ENCODE measurements around the gene GABARAP. TPM values are rescaled to one million over a fixed set of nuclear protein-coding genes. Genes with fewer than 3 reads are reported as not detected.

Gene GABARAP
- total RNA-seq (100 to 1,000 TPM; 268 to 280 TPM), polyA plus RNA-seq (100 to 1,000 TPM; 799 to 964 (median 817) TPM), total RNA-seq (1.1 to 9.8 (median 7.4) reads per million in 6 experiments)

GRCh38 chr17:7241783-7242716 is at the start of gene GABARAP:
Gene GABARAP, minus strand, starts transcription at chr17:7242449. Its CDS starts 119 bp downstream, at chr17:7242330.
- DNase-seq (peak; percentile 82 to 97 (median 90)), ATAC-seq (peak; percentile 16 to 29)
- peaks cover 0 to 49% (median 4%) of the 10 kb centered on the region in 3 donors for H3K36me3 Mint-ChIP-seq
- peak within 1 kb of the TSS; percentile 83 to 100 (median 97) for H3K4me3 Mint-ChIP-seq
- H3K27me3 Mint-ChIP-seq, result peaks cover 0 to 3% (median 0%) of the 10 kb centered on the region in 5 donors
- peaks cover 0 to 2% (median 0%) of the 10 kb centered on the region in 9 donors for H3K9me3 Mint-ChIP-seq
- H3K27ac Mint-ChIP-seq, result peak within 1 kb of the TSS; percentile 97 to 100 (median 99)
- POLR2A ChIA-PET, result interaction anchor here (0.6 to 18.2 kb wide), 22 partner anchors 7 to 926 kb away, joined by 3 to 371 read pairs (median 4); partner anchors contain the start of genes ACADVL, ACAP1, CTDNEP1 and DLG4
- peaks cover 31 to 59% (median 44%) of the 10 kb centered on the region in 4 donors for H3K4me1 Mint-ChIP-seq

GRCh38 chr17:7290685-7291084 is 48.4 kb upstream of the GABARAP start:
- H3K4me1 Mint-ChIP-seq, result peaks cover 9 to 16% (median 12%) of the 10 kb centered on the region in 4 donors
- POLR2A ChIA-PET, result no interaction called here
- no peak overlapping the region for H3K27ac Mint-ChIP-seq
- no peaks in the 10 kb centered on the region for H3K9me3 Mint-ChIP-seq
- no peaks in the 10 kb centered on the region for H3K36me3 Mint-ChIP-seq
- H3K27me3 Mint-ChIP-seq, result peaks cover 0 to 17% (median 3%) of the 10 kb centered on the region in 5 donors
- no peak for DNase-seq
- ATAC-seq, result no peak
- no peak overlapping the region for H3K4me3 Mint-ChIP-seq

GRCh38 chr17:7290166-7290565 is 47.9 kb upstream of the GABARAP start:
- H3K27me3 Mint-ChIP-seq, result peaks cover 0 to 15% (median 1%) of the 10 kb centered on the region in 5 donors
- H3K36me3 Mint-ChIP-seq, result no peaks in the 10 kb centered on the region
- H3K9me3 Mint-ChIP-seq, result no peaks in the 10 kb centered on the region
- H3K27ac Mint-ChIP-seq, result no peak overlapping the region
- no peak for ATAC-seq
- H3K4me1 Mint-ChIP-seq, result peaks cover 5 to 13% (median 9%) of the 10 kb centered on the region in 4 donors
- no peak overlapping the region for H3K4me3 Mint-ChIP-seq
- POLR2A ChIA-PET, result no interaction called here
- no peak for DNase-seq

- no peaks in the 10 kb centered on the region for H3K36me3 Mint-ChIP-seq
Measured at GRCh38 chr17:7289256-7290032, 47.2 kb upstream of the GABARAP start.

GRCh38 chr17:7285679-7286078 is 43.4 kb upstream of the GABARAP start:
- DNase-seq (no peak), ATAC-seq (no peak)
- Mint-ChIP-seq H3K27ac (no peak overlapping the region), H3K27me3 (peaks cover 1 to 19% (median 13%) of the 10 kb centered on the region in 5 donors), H3K4me1 (peaks cover 10 to 28% (median 20%) of the 10 kb centered on the region in 4 donors), H3K9me3 (no peaks in the 10 kb centered on the region), H3K36me3 (no peaks in the 10 kb centered on the region), H3K4me3 (no peak overlapping the region)
- POLR2A ChIA-PET, result interaction anchor here (1.2 to 1.3 kb wide), 2 partner anchors 11 to 12 kb away, joined by 7 to 8 read pairs; no protein-coding TSS in a partner anchor

More at GRCh38 chr17:7289256-7290032, 47.2 kb upstream of the GABARAP start:
- Mint-ChIP-seq H3K4me3 (no peak overlapping the region), H3K4me1 (peaks cover 0 to 8% (median 5%) of the 10 kb centered on the region in 4 donors), H3K27ac (no peak overlapping the region), H3K27me3 (peaks cover 0 to 14% (median 1%) of the 10 kb centered on the region in 5 donors), H3K9me3 (no peaks in the 10 kb centered on the region)
- POLR2A ChIA-PET, result no interaction called here
- no peak for ATAC-seq
- no peak for DNase-seq

- Mint-ChIP-seq H3K27ac (no peak overlapping the region), H3K4me3 (no peak overlapping the region), H3K27me3 (peaks cover 1 to 19% (median 13%) of the 10 kb centered on the region in 5 donors), H3K36me3 (no peaks in the 10 kb centered on the region), H3K9me3 (no peaks in the 10 kb centered on the region), H3K4me1 (peaks cover 16 to 36% (median 24%) of the 10 kb centered on the region in 4 donors)
- POLR2A ChIA-PET, result interaction anchor here (0.5 to 1.2 kb wide), 2 partner anchors 9 to 53 kb away, joined by 3 to 5 read pairs; no protein-coding TSS in a partner anchor
- no peak for ATAC-seq
- DNase-seq, result no peak
Measured at GRCh38 chr17:7284911-7285310, 42.7 kb upstream of the GABARAP start.

GRCh38 chr17:7283471-7284216 is 41.4 kb upstream of the GABARAP start:
- Mint-ChIP-seq H3K27ac (peak overlapping the region in 1 of 10 donors; percentile 10), H3K4me1 (peaks cover 16 to 38% (median 24%) of the 10 kb centered on the region in 4 donors), H3K4me3 (peak overlapping the region in 4 of 10 donors; percentile 42 to 58 (median 44)), H3K36me3 (no peaks in the 10 kb centered on the region), H3K9me3 (no peaks in the 10 kb centered on the region), H3K27me3 (peaks cover 1 to 19% (median 10%) of the 10 kb centered on the region in 5 donors)
- no peak for ATAC-seq
- POLR2A ChIA-PET, result interaction anchor here (0.9 to 1.7 kb wide), 5 partner anchors 10 to 54 kb away, joined by 3 to 9 read pairs (median 5); partner anchors contain the start of genes ACAP1 and NEURL4
- DNase-seq, result no peak

- DNase-seq (no peak), ATAC-seq (no peak)
- POLR2A ChIA-PET, result interaction anchor here (0.9 to 2.3 kb wide), 8 partner anchors 11 to 197 kb away, joined by 3 to 9 read pairs (median 5); partner anchors contain the start of genes ACAP1, NEURL4 and ZBTB4
- H3K4me3 Mint-ChIP-seq, result peak overlapping the region in 8 of 10 donors; percentile 15 to 85 (median 49)
- peaks cover 1 to 19% (median 10%) of the 10 kb centered on the region in 5 donors for H3K27me3 Mint-ChIP-seq
- H3K4me1 Mint-ChIP-seq, result peaks cover 16 to 38% (median 24%) of the 10 kb centered on the region in 4 donors
- peak overlapping the region in 1 of 10 donors; percentile 77 for H3K27ac Mint-ChIP-seq
- no peaks in the 10 kb centered on the region for H3K9me3 Mint-ChIP-seq
- no peaks in the 10 kb centered on the region for H3K36me3 Mint-ChIP-seq
Measured at GRCh38 chr17:7282752-7283321, 40.6 kb upstream of the GABARAP start.

GRCh38 chr17:7281953-7282751 is 39.9 kb upstream of the GABARAP start:
- H3K27me3 Mint-ChIP-seq, result peaks cover 1 to 19% (median 10%) of the 10 kb centered on the region in 5 donors
- POLR2A ChIA-PET, result interaction anchor here (0.9 to 2.3 kb wide), 8 partner anchors 12 to 198 kb away, joined by 3 to 9 read pairs (median 6); partner anchors contain the start of genes NEURL4 and ZBTB4

More at GRCh38 chr17:7281953-7282751, 39.9 kb upstream of the GABARAP start:
- Mint-ChIP-seq H3K27ac (peak overlapping the region in 4 of 10 donors; percentile 18 to 67 (median 50)), H3K4me3 (peak overlapping the region; percentile 71 to 90 (median 84)), H3K36me3 (no peaks in the 10 kb centered on the region), H3K4me1 (peaks cover 16 to 38% (median 24%) of the 10 kb centered on the region in 4 donors), H3K9me3 (no peaks in the 10 kb centered on the region)
- DNase-seq (peak in 3 of 10 donors; percentile 10 to 15 (median 10)), ATAC-seq (peak in 1 of 2 donors; percentile 8)
